ENCODE results near the gene HBZ.
"Not testable (repeated sequence)": the region's sequence is repeated elsewhere in the genome, so short reads cannot be mapped to it uniquely, and the experiment has no call there.

Gene HBZ

GRCh38 chr16:185691-186090 is 33.2 kb downstream of the HBZ start:
- H3K27ac Mint-ChIP-seq = no peak overlapping the region
- H3K4me3 Mint-ChIP-seq = no peak overlapping the region
- no peaks in the 10 kb centered on the region for H3K9me3 Mint-ChIP-seq
- intact Hi-C loops (cut with micrococcal nuclease) = no loop called here
- H3K4me1 Mint-ChIP-seq (ENCODE audit: low read depth) = no peaks in the 10 kb centered on the region
- peaks cover 11% of the 10 kb centered on the region for H3K27me3 Mint-ChIP-seq
- H3K36me3 Mint-ChIP-seq (ENCODE audit: low read depth) = peaks cover 52% of the 10 kb centered on the region

- H3K27me3 Mint-ChIP-seq = no peaks in the 10 kb centered on the region
- no peak overlapping the region for H3K27ac Mint-ChIP-seq
- H3K4me1 Mint-ChIP-seq (ENCODE audit: low read depth) = peaks cover 6% of the 10 kb centered on the region
- no peaks in the 10 kb centered on the region for H3K9me3 Mint-ChIP-seq
- no peak overlapping the region for H3K4me3 Mint-ChIP-seq
- H3K36me3 Mint-ChIP-seq (ENCODE audit: low read depth) = peaks cover 69% of the 10 kb centered on the region
- intact Hi-C loops (cut with micrococcal nuclease) = no loop called here
These were observed 34.9 kb downstream of the HBZ start for GRCh38 chr16:187330-187729.

- H3K4me3 Mint-ChIP-seq = no peak overlapping the region
- no peaks in the 10 kb centered on the region for H3K9me3 Mint-ChIP-seq
- H3K27ac Mint-ChIP-seq = no peak overlapping the region
- H3K4me1 Mint-ChIP-seq (ENCODE audit: low read depth) = peaks cover 6% of the 10 kb centered on the region
- no peaks in the 10 kb centered on the region for H3K27me3 Mint-ChIP-seq
- peaks cover 82% of the 10 kb centered on the region for H3K36me3 Mint-ChIP-seq (ENCODE audit: low read depth)
- intact Hi-C loops (cut with micrococcal nuclease) = no loop called here
These were observed 36.2 kb downstream of the HBZ start for GRCh38 chr16:188674-189073.

- Mint-ChIP-seq H3K27ac (no peak overlapping the region), H3K9me3 (no peaks in the 10 kb centered on the region), H3K27me3 (no peaks in the 10 kb centered on the region), H3K4me1 (ENCODE audit: low read depth) (peaks cover 6% of the 10 kb centered on the region), H3K36me3 (ENCODE audit: low read depth) (peaks cover 92% of the 10 kb centered on the region), H3K4me3 (no peak overlapping the region)
- intact Hi-C loops (cut with micrococcal nuclease) = no loop called here
These were observed 37.3 kb downstream of the HBZ start for GRCh38 chr16:189604-190186.

- Mint-ChIP-seq H3K27me3 (no peaks in the 10 kb centered on the region), H3K4me3 (no peak overlapping the region), H3K27ac (no peak overlapping the region), H3K36me3 (ENCODE audit: low read depth) (peaks cover 99% of the 10 kb centered on the region), H3K4me1 (ENCODE audit: low read depth) (peaks cover 6% of the 10 kb centered on the region), H3K9me3 (no peaks in the 10 kb centered on the region)
- intact Hi-C loops (cut with micrococcal nuclease) = no loop called here
These were observed 39.4 kb downstream of the HBZ start for GRCh38 chr16:191831-192230.

- Mint-ChIP-seq H3K36me3 (ENCODE audit: low read depth) (peaks cover 100% of the 10 kb centered on the region), H3K9me3 (no peaks in the 10 kb centered on the region), H3K4me3 (no peak overlapping the region), H3K4me1 (ENCODE audit: low read depth) (peaks cover 6% of the 10 kb centered on the region), H3K27ac (no peak overlapping the region), H3K27me3 (no peaks in the 10 kb centered on the region)
- intact Hi-C loops (cut with micrococcal nuclease) = no loop called here
These were observed 40.2 kb downstream of the HBZ start for GRCh38 chr16:192686-193085.

GRCh38 chr16:193441-193840 is 41.0 kb downstream of the HBZ start:
- H3K36me3 Mint-ChIP-seq (ENCODE audit: low read depth) = peaks cover 100% of the 10 kb centered on the region

GRCh38 chr16:194516-194915 is 42.1 kb downstream of the HBZ start:
- H3K27me3 Mint-ChIP-seq = no peaks in the 10 kb centered on the region
- H3K4me3 Mint-ChIP-seq = no peak overlapping the region
- no peaks in the 10 kb centered on the region for H3K9me3 Mint-ChIP-seq
- intact Hi-C loops (cut with micrococcal nuclease) = no loop called here
- H3K4me1 Mint-ChIP-seq (ENCODE audit: low read depth) = peaks cover 6% of the 10 kb centered on the region
- no peak overlapping the region for H3K27ac Mint-ChIP-seq
- H3K36me3 Mint-ChIP-seq (ENCODE audit: low read depth) = peaks cover 100% of the 10 kb centered on the region

More at GRCh38 chr16:193441-193840, 41.0 kb downstream of the HBZ start:
- Mint-ChIP-seq H3K27me3 (no peaks in the 10 kb centered on the region), H3K4me1 (ENCODE audit: low read depth) (peaks cover 6% of the 10 kb centered on the region), H3K4me3 (no peak overlapping the region), H3K9me3 (no peaks in the 10 kb centered on the region), H3K27ac (no peak overlapping the region)
- intact Hi-C loops (cut with micrococcal nuclease) = no loop called here

- intact Hi-C loops (cut with micrococcal nuclease) = no loop called here
- Mint-ChIP-seq H3K27me3 (no peaks in the 10 kb centered on the region), H3K27ac (no peak overlapping the region), H3K36me3 (ENCODE audit: low read depth) (peaks cover 96% of the 10 kb centered on the region), H3K4me3 (no peak overlapping the region), H3K9me3 (no peaks in the 10 kb centered on the region), H3K4me1 (ENCODE audit: low read depth) (no peaks in the 10 kb centered on the region)
These were observed 47.9 kb downstream of the HBZ start for GRCh38 chr16:200388-200787.

GRCh38 chr16:203246-203645 is 50.8 kb downstream of the HBZ start:
- intact Hi-C loops (cut with micrococcal nuclease) = no loop called here
- H3K4me3 Mint-ChIP-seq = no peak overlapping the region
- H3K36me3 Mint-ChIP-seq (ENCODE audit: low read depth) = peaks cover 95% of the 10 kb centered on the region

GRCh38 chr16:204046-204445 is 51.6 kb downstream of the HBZ start:
- intact Hi-C loops (cut with micrococcal nuclease); H3K4me1 Mint-ChIP-seq (ENCODE audit: low read depth); H3K9me3 Mint-ChIP-seq; H3K4me3 Mint-ChIP-seq; H3K27me3 Mint-ChIP-seq; H3K27ac Mint-ChIP-seq: not testable (repeated sequence)
- H3K36me3 Mint-ChIP-seq (ENCODE audit: low read depth) = peaks cover 95% of the 10 kb centered on the region

More at GRCh38 chr16:203246-203645, 50.8 kb downstream of the HBZ start:
- Mint-ChIP-seq H3K27me3 (no peaks in the 10 kb centered on the region), H3K27ac (no peak overlapping the region), H3K4me1 (ENCODE audit: low read depth) (no peaks in the 10 kb centered on the region), H3K9me3 (no peaks in the 10 kb centered on the region)
